ENCODE results near the gene KLHDC8A. TPM values are rescaled to one million over a fixed set of nuclear protein-coding genes. Genes with fewer than 3 reads are reported as not detected.

KLHDC8A gene
- total RNA-seq, 4 donors from 2014 or later: 0.88 to 14.1 (median 7.5) TPM; not detected in 1

DNA sequence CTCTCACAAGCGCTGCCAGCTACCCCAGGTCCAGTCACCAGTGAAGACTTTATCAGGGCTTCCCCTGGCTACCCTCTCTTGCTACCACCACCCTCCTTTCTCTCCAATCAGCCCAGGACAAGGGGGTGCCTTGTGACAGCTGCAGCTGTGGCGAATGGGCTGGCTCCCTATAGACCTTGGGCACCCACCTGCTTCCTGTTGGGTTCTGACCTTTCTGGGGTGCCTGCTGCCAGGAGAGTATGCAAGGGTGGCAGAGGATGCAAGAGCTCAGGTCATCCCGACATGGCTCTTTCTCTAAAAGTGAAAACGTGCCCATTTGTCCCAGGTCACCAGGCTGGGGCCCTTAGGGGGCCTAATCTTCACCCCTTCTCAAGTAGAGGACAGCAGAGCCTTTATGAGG, 6.6 kb downstream of the KLHDC8A start:
- Histone ChIP-seq H3K9me3 (no peaks in the 10 kb centered on the region), H3K4me3 (no peak overlapping the region), H3K36me3 (no peaks in the 10 kb centered on the region), H3K4me1 (no peaks in the 10 kb centered on the region), H3K27me3 (no peaks in the 10 kb centered on the region), H3K27ac (no peak overlapping the region)
- intact Hi-C loops (cut with DNase I; ENCODE audit: low total_unique reads): no loop called here
- TF ChIP-seq POLR2A (IDR thresholded peaks at IDR 0.05) (no peak), CTCF (IDR thresholded peaks at IDR 0.05) (no peak)
- no peak for DNase-seq

DNA sequence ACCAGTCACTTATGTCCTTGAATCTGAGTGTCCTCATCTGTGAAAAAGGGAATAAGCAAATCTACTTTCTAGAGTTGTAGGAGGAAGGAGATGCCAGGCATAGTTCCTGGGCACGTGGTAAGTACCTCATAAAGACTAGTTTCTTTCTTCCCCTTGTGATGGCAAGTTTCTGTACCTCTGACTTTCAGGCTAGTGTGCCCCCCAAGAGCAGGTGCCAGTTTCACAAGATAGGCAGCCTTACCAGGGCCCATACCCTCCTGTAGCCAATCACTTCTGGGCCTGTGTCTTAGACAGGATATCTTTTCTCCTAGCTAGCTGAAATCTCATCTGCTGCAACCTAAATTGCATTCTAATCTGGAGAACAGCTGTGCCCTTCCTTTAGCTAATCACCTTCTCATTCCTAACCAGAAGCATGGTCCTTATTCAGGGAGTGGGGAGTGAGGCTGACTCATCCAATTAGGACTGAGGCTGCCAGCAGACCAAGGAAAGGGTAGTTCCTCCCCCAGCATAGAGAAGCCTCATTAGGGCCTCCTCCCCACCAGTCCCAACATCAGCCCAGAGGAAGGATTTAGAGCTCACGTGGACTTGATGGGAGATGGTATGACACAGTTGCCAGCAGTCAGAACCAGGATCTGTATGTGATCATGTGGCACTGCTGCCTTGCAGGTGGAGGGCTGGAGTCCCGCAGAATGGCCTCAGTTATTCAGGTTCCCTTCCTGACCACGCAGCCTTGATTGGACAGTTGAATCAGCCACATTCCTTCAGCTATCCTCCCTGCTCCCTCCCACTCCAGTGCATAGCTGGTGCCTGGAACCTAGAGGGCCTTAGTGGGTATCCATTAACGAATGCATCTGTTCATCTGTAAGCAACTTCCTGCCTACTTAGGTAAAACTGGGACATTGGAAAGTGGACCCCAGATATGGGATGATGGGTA, 7.9 kb downstream of the KLHDC8A start:
- no peak for DNase-seq
- Histone ChIP-seq H3K4me3 (no peak overlapping the region), H3K4me1 (peaks cover 0 to 6% of the 10 kb centered on the region in 2 donors), H3K27me3 (peaks cover 0 to 5% of the 10 kb centered on the region in 2 donors), H3K27ac (no peak overlapping the region), H3K9me3 (no peaks in the 10 kb centered on the region), H3K36me3 (no peaks in the 10 kb centered on the region)
- intact Hi-C loops (cut with DNase I; ENCODE audit: low total_unique reads): loop anchor here (10.0 kb wide), 1 partner anchor 136 kb away; no protein-coding TSS in a partner anchor
- TF ChIP-seq POLR2A (IDR thresholded peaks at IDR 0.05): no peak
- TF ChIP-seq CTCF (IDR thresholded peaks at IDR 0.05): no peak

- Histone ChIP-seq H3K27me3 (peaks cover 0 to 12% of the 10 kb centered on the region in 2 donors), H3K9me3 (no peaks in the 10 kb centered on the region), H3K27ac (no peak overlapping the region), H3K36me3 (no peaks in the 10 kb centered on the region), H3K4me1 (peaks cover 0 to 12% of the 10 kb centered on the region in 2 donors), H3K4me3 (no peak overlapping the region)
- intact Hi-C loops (cut with DNase I; ENCODE audit: low total_unique reads): loop anchor here (10.0 kb wide), 1 partner anchor 138 kb away; no protein-coding TSS in a partner anchor
- no peak for TF ChIP-seq POLR2A (IDR thresholded peaks at IDR 0.05)
- TF ChIP-seq CTCF (IDR thresholded peaks at IDR 0.05): no peak
- no peak for DNase-seq
Measured at GRCh38 chr1:205346956-205347574, 9.7 kb downstream of the KLHDC8A start.

- no peak for DNase-seq
- no peaks in the 10 kb centered on the region for H3K36me3 ChIP-seq
- no peaks in the 10 kb centered on the region for H3K9me3 ChIP-seq
- peaks cover 0 to 12% of the 10 kb centered on the region in 2 donors for H3K27me3 ChIP-seq
- intact Hi-C loops (cut with DNase I; ENCODE audit: low total_unique reads): loop anchor here (10.0 kb wide), 1 partner anchor 139 kb away; no protein-coding TSS in a partner anchor
- peaks cover 0 to 12% of the 10 kb centered on the region in 2 donors for H3K4me1 ChIP-seq
- H3K4me3 ChIP-seq: no peak overlapping the region
- TF ChIP-seq POLR2A (IDR thresholded peaks at IDR 0.05): no peak
- TF ChIP-seq CTCF (IDR thresholded peaks at IDR 0.05): no peak
- H3K27ac ChIP-seq: no peak overlapping the region
Measured at GRCh38 chr1:205345761-205346160, 11.0 kb downstream of the KLHDC8A start.
